ENCODE results near the gene RAP1GDS1. TPM values are rescaled to one million over a fixed set of nuclear protein-coding genes. Genes with fewer than 3 reads are reported as not detected.

RAP1GDS1 gene
- total RNA-seq, 2 experiments from 2014 or later: 22.3 to 25.2 TPM

DNA sequence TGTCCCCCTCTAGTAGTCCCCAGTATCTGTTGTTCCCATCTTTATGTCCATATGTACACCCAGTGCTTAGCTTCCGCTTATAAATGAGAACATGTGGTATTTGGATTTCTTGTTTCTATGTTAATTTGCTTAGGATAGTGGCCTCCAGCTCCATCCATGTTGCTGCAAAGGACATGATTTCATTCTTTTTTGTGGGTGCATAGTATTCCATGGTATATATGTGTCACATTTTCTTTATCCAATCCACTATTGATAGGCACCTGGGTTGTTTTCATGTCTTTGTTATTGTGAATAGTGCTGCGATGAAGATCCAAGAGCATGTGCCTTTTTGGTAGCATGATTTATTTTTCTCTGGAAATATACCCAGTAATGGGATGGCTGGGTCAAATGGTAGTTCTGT, 6.3 kb downstream of the RAP1GDS1 start:
- Mint-ChIP-seq H3K4me1 (ENCODE audit: low read depth) (peaks cover 57% of the 10 kb centered on the region), H3K9me3 (no peaks in the 10 kb centered on the region), H3K27me3 (no peaks in the 10 kb centered on the region), H3K4me3 (no peak overlapping the region), H3K36me3 (ENCODE audit: low read depth) (peaks cover 46% of the 10 kb centered on the region), H3K27ac (no peak overlapping the region)
- H3K4me1 ChIP-seq (ENCODE audit: insufficient read depth, low read length): peaks cover 3% of the 10 kb centered on the region
- H3K9me3 ChIP-seq (ENCODE audit: control insufficient read depth in 1 of 2, insufficient read depth in 1 of 2, low read length in 2 of 2): no peaks in the 10 kb centered on the region
- POLR2A ChIA-PET: no interaction called here
- TF ChIP-seq, protein P1, sequence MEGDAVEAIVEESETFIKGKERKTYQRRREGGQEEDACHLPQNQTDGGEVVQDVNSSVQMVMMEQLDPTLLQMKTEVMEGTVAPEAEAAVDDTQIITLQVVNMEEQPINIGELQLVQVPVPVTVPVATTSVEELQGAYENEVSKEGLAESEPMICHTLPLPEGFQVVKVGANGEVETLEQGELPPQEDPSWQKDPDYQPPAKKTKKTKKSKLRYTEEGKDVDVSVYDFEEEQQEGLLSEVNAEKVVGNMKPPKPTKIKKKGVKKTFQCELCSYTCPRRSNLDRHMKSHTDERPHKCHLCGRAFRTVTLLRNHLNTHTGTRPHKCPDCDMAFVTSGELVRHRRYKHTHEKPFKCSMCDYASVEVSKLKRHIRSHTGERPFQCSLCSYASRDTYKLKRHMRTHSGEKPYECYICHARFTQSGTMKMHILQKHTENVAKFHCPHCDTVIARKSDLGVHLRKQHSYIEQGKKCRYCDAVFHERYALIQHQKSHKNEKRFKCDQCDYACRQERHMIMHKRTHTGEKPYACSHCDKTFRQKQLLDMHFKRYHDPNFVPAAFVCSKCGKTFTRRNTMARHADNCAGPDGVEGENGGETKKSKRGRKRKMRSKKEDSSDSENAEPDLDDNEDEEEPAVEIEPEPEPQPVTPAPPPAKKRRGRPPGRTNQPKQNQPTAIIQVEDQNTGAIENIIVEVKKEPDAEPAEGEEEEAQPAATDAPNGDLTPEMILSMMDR (IDR thresholded peaks at IDR 0.05): no peak
- no peak overlapping the region for H3K4me3 ChIP-seq (ENCODE audit: low read length)
- intact Hi-C loops (cut with DNase I, micrococcal nuclease): loop anchor here in 1 of 2 experiments (10.0 kb wide), 2 partner anchors 87 to 727 kb away; partner anchors contain the start of gene METAP1
- DNase-seq (no peak), ATAC-seq (ENCODE audit: poor library complexity) (no peak)
- CTCF ChIA-PET: no interaction called here
- H3K27me3 ChIP-seq (ENCODE audit: control insufficient read depth in 1 of 2, insufficient read depth in 2 of 2, low read length in 2 of 2): no peaks in the 10 kb centered on the region
- peaks cover 5% of the 10 kb centered on the region for H3K36me3 ChIP-seq (ENCODE audit: insufficient read depth, low read length)
- H3K27ac ChIP-seq (ENCODE audit: low read depth in 1 of 2, low read length in 2 of 2): no peak overlapping the region

DNA sequence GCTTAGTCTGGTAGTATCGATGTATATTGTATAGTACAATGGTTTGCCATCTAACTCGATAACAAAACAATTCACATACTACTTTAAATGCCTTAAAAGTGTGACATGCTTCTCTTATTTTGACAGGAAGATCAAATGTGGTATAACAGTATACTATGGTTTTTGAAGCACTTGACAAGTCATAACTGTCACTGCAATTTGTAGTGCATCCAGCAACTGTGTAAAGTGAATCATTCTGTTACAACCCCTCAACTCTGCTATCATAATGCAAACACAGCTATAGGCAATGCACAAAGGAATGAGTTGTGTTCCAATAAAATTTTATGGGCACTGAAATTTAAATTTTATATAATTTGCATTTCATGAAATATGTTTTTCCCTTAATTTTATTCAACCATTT, 14.0 kb downstream of the RAP1GDS1 start:
- Histone ChIP-seq H3K9me3 (ENCODE audit: control insufficient read depth in 1 of 2, insufficient read depth in 1 of 2, low read length in 2 of 2) (peaks cover 0 to 5% of the 10 kb centered on the region in 2 experiments), H3K4me3 (ENCODE audit: low read length) (no peak overlapping the region), H3K36me3 (ENCODE audit: insufficient read depth, low read length) (peaks cover 10% of the 10 kb centered on the region), H3K27me3 (ENCODE audit: control insufficient read depth in 1 of 2, insufficient read depth in 2 of 2, low read length in 2 of 2) (no peaks in the 10 kb centered on the region), H3K4me1 (ENCODE audit: insufficient read depth, low read length) (no peaks in the 10 kb centered on the region), H3K27ac (ENCODE audit: low read depth in 1 of 2, low read length in 2 of 2) (no peak overlapping the region)
- DNase-seq (no peak), ATAC-seq (ENCODE audit: poor library complexity) (no peak)
- ChIA-PET CTCF (no interaction called here), POLR2A (interaction anchor here (0.5 kb wide), 1 partner anchor 177 kb away, joined by 4 read pairs; no protein-coding TSS in a partner anchor)
- peaks cover 40% of the 10 kb centered on the region for H3K4me1 Mint-ChIP-seq (ENCODE audit: low read depth)
- no peak overlapping the region for H3K27ac Mint-ChIP-seq
- intact Hi-C loops (cut with DNase I, micrococcal nuclease): no loop called here
- TF ChIP-seq, protein P1 (IDR thresholded peaks at IDR 0.05): no peak
- peaks cover 67% of the 10 kb centered on the region for H3K36me3 Mint-ChIP-seq (ENCODE audit: low read depth)
- no peaks in the 10 kb centered on the region for H3K27me3 Mint-ChIP-seq
- H3K9me3 Mint-ChIP-seq: peaks cover 8% of the 10 kb centered on the region
- no peak overlapping the region for H3K4me3 Mint-ChIP-seq

DNA sequence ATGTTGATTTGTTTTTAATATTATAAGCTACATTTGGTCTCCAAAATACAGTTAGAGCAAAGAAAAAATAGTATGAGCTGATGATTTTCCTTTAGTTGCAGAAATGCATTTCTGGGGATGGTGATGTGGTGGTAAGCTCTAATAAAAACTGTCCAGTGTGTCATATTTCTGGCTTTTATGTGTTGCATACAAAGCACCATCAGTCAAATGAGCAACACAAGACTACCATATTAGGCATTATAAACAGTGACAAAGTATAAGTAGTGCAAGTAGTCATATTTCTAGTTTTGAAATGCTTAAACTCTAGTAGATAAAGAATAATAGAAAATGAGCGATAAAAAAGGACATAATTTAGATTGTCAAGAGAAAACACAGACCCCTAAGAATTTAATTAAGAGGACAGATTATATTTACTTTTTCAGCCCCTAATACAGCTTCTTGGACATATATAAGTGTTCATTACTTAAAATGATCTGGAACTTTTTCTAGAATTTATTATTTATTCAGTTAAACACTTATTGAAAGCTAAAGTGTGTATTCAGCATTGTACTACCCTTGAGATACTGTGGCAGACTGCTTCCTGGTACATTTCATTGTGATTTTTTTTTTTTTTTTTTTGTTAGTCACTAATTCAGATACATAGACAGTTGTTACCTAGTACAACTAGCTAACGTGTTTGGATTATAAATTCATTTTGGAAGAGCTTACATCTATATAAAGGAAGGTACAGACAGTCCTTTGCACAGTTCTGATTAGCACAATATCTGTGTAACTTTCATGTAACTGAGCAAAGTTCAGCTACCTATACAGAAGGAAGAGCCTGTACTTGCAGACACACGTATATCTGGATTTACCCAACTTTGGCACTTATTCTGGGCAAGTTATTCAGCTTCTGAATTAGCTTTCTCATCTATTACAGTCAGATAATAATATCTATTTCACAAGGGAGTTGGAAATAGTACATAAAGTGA, 22.3 kb downstream of the RAP1GDS1 start:
- no peaks in the 10 kb centered on the region for H3K27me3 Mint-ChIP-seq
- H3K9me3 Mint-ChIP-seq: peaks cover 7% of the 10 kb centered on the region
- ChIA-PET POLR2A (interaction anchor here (0.6 to 1.4 kb wide), 7 partner anchors 12 to 1669 kb away, joined by 3 to 4 read pairs (median 3); partner anchors contain the start of genes METAP1 and RAP1GDS1), CTCF (interaction anchor here (0.6 to 1.8 kb wide), 5 partner anchors 10 to 712 kb away, joined by 3 to 5 read pairs (median 4); partner anchors contain the start of gene METAP1)
- intact Hi-C loops (cut with DNase I, micrococcal nuclease): no loop called here
- H3K4me1 ChIP-seq (ENCODE audit: insufficient read depth, low read length): no peaks in the 10 kb centered on the region
- H3K27me3 ChIP-seq (ENCODE audit: control insufficient read depth in 1 of 2, insufficient read depth in 2 of 2, low read length in 2 of 2): no peaks in the 10 kb centered on the region
- ATAC-seq (ENCODE audit: poor library complexity) (no peak), DNase-seq (no peak)
- peaks cover 0 to 5% of the 10 kb centered on the region in 2 experiments for H3K9me3 ChIP-seq (ENCODE audit: control insufficient read depth in 1 of 2, insufficient read depth in 1 of 2, low read length in 2 of 2)
- peak overlapping the region; percentile 28 for H3K27ac Mint-ChIP-seq
- no peak overlapping the region for H3K27ac ChIP-seq (ENCODE audit: low read depth in 1 of 2, low read length in 2 of 2)
- peaks cover 56% of the 10 kb centered on the region for H3K4me1 Mint-ChIP-seq (ENCODE audit: low read depth)
- peaks cover 17% of the 10 kb centered on the region for H3K36me3 Mint-ChIP-seq (ENCODE audit: low read depth)
- H3K4me3 ChIP-seq (ENCODE audit: low read length): no peak overlapping the region
- no peak overlapping the region for H3K4me3 Mint-ChIP-seq
- H3K36me3 ChIP-seq (ENCODE audit: insufficient read depth, low read length): no peaks in the 10 kb centered on the region
- TF ChIP-seq, protein P1 (IDR thresholded peaks at IDR 0.05): no peak

Measured in CD4-positive, alpha-beta T cell (primary cell).